ENCODE measurements around the gene NOTUM.
"Not testable (repeated sequence)": the region's sequence is repeated elsewhere in the genome, so short reads cannot be mapped to it uniquely, and the experiment has no call there.

NOTUM gene

DNA sequence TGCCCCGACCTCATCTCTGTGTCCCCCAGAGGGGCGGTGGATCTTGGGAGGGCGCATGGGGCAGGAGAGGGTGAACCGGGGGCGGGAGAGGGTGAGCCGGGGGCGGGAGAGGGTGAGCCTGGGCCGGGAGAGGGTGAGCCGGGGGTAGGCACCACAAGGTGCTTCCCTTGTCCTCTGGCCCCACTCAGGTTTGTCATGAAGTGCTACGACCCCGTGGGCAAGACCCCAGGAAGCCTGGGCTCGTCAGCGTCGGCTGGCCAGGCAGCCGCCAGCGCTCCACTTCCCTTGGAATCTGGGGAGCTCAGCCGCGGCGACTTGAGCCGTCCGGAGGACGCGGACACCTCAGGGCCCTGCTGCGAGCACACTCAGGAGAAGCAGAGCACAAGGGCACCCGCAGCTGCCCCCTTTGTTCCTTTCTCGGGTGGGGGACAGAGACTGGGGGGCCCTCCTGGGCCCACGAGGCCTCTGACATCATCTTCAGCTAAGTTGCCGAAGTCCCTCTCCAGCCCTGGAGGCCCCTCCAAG lies 35.3 kb upstream of the NOTUM start:
- no peak for DNase-seq (ENCODE audit: low read depth)

DNA sequence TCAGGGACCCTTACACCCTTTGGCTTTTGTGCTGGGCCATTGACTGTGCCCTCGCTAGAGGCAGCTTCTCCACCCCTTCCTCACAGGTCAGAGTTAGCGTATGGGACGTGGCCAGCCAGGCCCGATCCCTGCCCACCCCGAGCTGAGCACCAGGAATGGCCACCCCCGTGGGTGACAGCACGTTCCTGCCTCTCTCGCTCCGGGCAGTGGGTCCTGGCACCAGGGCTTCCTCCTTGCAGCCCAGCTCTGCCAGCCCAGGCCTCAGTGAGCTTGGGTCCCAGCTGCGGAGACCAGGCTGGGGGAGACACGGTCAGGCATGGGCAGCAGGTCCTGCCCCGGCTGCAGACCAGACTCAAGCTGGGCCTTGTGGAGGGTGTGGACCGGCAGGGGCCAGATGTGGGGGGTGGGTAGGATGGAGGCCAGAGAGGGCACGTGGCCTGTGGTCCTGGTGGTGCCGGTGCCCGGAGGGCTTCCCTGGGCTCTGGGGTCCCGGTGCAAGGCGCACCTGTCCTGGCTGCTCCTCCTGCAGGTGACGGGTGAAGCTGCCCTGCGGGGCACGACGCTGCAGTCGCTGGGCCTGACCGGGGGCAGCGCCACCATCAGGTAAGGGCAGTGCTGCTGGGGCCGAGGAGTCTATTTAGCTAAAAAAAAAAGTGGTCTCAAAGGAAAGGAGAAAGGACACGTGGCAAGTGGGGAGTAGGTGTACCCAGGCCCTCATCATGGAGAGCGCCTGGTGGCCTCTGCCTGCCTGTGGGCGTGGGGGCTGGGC lies 34.7 kb upstream of the NOTUM start:
- no peak for DNase-seq (ENCODE audit: low read depth)

DNA sequence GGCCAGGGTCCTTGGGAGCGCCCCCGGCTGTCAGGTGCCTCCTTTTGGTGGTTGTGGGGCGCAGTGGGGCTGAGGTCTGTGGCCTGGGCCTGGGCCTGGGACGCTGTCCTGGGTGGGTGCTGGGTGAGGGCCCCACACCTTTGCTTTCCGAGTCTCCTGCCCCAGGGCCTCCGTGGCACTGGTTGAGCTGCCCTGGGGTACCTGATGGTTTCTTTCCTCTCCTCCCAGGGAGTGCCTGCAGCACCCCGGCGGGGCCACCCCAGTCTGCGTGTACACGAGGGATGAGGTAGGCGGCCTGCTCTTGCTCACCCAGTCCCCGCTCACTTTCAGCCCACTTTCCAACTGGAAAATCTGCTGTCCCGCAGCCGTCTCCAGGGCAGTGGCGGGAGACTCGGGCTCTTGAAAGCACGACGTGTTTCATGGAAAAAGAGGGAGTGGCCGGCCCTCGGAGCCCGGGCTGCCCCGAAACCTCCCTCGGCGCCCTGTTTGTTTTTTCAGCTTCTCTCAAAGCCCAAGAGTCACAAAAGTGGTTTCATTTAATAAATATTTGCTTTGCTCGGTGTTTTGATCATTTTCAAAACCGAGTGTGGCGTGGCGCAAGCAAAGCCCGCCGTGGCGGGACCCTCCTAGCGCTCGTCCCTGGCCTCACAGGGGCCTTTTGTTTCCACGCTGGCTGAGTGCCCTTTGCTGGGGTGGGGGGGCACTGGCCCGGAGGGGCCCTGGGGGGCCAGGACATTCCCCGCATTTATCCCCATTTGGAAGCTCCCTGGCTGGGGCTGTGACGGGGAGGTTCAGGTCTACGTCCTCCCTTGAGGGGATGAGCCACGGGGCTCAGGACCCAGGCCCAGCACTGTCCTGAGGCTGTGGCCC lies 33.8 kb upstream of the NOTUM start:
- DNase-seq (ENCODE audit: low read depth): no peak

DNA sequence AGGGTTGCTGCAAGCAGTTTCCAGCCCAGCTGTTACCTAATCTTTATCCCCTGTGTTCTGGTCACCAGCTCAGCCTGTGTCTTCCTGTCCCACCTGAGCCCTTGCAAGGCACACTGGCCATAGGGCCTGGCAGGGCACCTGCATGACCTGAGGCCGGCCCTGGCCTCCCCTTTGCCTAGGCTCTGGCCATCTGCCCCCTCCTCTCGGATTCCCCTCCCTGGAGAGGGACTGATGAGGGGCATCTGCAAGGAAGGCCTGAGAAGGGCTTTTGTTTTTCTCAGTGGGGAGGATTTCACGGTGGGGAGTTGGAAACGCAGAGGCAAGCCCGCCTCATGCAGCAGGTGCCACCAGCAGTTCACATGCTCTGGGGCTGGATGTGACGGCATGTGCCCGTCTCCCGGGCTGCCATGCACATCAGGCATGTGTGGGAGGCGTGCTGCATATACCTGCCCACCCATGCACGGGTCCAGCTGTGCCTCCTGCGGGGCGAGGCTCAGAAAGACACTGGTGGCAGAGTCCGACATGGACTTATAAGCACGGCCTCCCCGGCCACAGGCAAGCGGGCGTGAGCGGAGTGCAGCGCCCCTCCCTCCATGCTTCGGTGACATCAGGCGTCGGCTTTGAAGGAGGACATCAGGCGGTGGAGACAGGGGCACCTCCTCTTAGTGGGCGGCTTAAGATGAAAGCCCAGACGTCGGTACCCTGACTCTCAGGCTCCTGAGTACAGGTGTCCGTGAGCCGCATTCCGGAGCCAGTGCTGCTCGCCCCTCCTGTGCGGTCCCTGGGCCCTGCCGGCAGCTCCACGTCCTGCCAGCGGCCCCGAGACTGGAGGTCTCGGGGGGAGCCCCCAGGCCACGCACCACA lies 33.0 kb upstream of the NOTUM start:
- no peak for DNase-seq (ENCODE audit: low read depth)

DNA sequence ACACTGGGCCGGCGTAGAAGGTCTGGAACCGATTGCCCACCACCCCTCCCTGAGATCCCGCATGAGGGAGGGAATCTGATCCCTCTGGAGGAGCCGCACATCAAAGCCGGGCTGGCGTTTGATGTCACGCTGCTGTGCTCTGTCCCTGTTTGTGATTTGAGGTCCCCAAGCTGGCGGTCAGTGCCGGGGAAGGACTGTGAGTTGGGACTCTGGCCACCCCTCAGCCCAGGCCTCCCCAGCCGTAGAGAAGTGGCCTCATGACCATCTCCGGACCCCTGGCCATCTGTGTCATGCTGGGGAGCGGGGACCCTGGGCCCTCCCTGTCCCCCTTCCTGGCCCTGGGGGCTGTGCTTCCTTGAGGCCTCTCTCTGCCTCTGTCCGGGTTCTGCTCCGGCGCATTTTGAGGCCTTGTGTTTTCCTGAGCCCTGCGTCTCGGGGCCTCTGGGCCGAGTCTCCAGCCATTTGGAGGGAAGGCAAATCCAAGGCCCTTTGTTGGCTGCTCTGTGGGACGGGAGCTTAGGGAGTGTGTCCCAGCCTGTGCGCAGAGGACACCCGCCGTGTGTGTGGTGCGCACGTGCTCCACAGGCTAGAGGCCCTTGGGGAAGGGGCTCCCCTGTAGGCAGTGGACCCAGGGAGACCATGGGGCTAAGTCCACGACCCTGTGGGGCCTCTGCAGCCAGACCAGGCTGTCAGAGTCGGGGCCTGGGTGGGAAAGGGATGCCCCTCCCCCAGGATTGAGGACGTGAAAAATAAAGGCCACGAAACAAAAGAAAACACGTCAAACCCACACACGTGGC lies 31.5 kb upstream of the NOTUM start:
- DNase-seq (ENCODE audit: low read depth): no peak

DNA sequence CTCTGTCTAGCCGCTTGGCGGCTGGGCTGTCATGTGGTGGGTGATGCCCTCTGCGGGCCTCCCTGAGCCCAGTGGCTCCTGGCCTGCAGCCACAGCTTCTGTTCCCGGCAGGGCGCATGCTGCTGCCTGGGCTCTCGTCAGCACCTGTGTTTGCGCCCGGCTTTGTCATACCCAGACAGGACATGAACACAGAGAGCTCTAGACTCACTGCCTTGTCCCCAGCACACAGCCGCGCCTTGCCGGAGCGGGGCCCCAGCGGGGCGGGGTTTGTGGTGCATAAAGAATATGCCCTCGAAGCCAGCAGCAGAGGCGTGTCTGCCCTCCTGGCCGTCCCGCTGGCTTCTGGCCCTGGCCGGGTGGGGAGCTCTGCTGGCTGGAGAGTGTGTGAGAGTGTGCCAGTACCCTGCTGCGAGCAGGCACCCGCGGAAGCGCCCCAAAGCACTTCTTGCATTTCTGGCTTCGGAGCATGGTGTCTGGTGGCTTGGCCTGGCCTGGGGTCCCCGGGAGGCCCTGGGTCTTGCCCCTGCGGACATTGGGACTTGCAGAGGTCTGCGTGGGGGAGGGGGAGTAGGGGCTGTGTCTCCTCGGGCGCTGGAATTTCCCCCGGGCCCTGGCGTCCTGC lies 30.8 kb upstream of the NOTUM start:
- DNase-seq (ENCODE audit: low read depth): no peak

DNA sequence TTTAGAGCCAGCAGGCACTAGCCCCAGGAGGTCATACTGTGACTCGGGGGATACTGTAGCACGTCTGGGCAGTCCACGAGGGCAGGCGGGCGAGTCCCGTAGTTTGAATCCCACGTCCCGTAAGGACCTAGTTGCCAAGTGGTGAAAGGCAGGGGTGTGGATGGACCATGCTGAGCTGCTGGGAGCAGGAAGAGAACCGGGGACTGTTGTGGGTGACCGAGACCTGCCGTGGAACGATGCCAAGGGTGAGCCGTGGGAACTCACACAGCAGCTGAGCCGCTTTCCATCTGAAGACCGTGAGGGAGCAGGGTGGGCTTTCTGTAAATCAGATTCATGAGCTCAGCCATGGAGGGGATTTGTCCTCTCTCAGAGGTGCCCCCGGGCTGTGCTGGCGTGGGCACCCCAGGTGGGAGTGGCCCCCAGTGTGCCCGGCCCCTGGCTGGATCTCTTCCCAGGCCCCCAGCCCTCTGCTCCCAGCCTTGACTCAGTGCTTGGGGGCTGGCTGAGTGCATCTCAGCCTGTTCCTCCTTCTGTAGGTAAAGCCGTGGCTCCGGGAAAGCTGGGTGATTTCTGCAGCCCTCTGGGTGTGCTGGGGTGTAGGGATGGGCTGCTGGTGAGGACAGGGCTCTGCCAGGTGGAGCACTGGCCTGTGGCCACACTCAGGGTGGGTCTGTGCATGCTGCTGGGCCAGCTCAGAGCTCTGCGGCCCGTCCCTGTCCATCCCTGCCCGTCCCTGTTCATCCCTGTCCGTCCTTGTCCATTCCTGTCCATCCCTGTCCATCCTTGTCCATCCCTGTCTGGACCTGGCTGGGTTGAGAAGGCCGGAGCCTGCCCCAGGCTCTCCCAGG lies 30.1 kb upstream of the NOTUM start:
- DNase-seq (ENCODE audit: low read depth): no peak

DNA sequence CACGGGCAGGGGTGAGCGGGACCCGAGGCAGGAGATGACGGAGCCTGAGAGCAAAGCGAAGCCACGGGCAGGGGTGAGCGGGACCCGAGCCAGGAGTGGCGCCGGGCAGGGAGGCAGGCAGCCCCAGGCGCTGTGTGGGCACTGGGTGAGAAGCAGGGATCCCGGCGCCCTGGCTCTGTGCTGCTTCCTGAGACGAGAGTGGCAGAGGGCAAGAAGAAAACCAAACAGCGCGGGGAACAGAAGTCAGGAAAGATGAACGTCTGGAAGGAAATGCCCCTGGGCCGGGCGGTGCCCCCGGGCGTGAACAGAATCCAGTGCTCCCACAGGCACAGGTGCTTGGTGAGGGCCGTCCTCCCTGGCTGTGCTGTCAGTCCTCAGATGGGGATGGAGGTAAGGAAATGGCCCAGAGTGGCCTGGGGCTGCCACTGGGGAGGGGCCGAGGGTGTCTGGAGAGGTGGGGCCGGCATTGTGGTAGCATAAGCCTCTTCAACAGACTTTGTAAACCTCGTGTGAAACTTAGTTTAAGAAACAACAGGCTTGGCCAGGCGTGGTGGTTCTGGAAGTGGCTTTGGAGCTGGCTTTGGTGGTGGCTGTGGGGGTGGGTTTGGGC lies 26.3 kb upstream of the NOTUM start:
- DNase-seq (ENCODE audit: low read depth): no peak

DNA sequence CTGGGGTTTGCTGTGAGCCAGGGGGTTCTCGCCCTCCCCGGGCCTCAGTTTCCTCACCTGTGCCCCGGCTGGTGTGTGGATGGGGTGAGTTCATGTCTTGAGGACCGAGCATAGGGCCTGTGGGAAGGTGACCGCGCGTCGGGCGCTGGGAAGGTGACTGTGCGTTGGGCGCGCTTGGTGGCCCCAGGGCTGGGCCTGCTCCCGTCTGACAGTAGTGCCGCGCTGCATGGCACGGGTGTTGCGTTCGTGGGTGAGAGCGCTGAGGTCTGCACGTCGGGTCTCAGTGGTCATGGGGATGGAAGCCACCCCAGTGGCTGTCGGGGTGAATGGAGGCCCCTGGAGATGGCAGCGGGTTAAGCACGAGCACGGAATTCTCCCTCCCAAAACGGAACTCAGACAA lies 25.6 kb upstream of the NOTUM start:
- DNase-seq (ENCODE audit: low read depth): no peak

DNA sequence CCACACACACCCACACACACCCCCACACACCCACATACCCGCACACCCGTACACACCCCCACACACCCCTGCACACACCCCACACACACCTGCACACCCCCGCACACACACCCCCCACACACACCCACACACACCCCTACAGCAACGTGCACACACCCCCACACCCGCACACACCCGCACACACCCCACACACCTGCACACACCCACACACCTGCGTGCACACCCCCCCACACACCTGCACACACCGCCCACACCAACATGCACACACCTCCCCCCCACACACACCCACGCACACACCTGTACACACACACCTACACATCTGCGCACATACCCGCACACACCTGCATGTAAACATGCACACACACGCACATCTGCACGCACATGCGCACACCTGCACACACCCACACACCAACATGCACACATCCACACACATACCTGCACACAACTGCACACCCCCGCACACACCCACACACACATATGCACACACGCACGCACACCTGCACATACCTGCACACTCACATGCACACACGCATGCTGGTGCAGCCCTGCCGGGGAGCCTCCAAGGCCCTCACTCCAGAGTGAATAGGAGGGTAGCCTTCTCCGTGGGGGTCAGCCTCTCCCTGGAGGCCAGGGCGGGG lies 23.9 kb upstream of the NOTUM start:
- no peak for DNase-seq (ENCODE audit: low read depth)

DNA sequence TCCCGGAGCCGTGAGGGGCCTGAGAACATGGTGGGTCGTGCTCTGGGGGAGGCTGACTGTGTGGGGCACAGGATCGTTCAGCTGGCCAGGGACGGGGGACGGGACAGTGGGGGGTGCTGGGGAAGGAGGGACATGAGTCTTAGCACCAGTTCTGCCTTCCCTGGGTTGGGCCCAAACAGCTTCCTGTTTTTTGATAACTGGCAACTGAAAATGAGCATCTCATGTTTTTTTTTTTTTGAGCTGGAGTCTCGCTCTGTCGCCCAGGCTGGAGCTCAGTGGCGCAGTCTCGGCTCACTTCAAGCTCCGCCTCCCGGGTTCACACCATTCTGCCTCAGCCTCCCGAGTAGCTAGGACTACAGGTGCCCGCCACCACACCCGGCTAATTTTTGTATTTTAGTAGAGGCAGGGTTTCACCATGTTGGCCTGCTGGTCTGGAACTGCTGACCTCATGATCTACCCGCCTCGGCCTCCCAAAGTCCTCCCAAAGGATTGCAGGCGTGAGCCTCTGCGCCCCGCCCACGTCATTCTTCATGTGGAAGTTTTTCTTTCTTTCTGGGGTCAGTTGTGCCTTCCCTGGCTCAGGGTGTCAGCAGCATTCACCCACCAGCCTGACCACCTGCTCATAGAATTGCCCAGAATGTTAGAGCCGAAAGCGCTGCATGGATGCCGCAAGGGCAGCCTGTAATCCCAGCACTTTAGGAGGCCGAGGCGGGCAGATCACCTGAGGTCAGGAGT lies 22.8 kb upstream of the NOTUM start:
- DNase-seq (ENCODE audit: low read depth): no peak

DNA sequence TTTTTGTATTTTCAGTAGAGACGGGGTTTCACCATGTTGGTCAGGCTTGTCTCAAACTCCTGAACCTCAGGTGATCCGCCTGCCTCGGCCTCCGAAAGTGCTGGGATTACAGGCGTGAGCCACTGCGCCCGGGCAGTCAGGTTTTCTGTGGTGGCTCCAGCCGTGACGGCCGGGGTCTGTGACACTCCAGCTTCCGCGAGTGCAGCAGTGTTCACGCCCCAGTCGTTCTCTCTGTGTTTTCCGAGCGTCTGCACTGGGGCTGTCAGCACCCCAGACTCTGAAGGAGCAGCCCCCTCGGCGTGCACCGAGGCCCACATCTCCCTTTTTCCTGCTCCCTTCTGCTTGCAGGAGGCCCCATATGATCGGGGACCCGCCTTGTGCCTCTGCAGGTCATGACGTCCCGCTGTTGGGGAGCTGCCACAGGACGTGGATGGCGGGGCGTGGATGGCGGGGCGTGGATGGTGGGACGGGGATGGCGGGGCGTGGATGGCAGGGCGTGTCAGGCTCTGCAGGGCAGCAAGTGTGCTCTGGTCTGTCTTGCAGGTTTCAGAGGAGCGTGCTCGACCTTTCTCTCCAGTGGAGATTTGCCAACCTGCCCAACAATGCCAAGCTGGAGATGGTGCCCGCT lies 22.1 kb upstream of the NOTUM start:
- no peak for DNase-seq (ENCODE audit: low read depth)

DNA sequence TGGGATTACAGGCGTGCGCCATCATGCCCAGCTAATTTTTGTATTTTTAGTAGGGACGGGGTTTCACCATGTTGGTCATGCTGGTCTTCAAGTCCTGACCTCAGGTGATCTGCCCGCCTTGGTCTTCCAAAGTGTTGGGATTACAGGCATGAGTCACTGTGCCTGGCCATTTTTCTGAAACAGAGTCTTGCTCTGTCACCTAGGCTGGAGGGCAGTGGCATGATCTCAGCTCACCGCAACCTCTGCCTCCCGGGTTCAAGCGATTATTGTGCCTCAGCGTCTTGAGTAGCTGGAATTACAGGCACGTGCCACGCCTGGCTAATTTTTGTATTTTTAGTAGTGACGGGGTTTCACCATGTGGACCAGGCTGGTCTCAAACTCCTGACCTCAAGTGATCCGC lies 20.5 kb upstream of the NOTUM start:
- DNase-seq (ENCODE audit: low read depth): not testable (repeated sequence)

DNA sequence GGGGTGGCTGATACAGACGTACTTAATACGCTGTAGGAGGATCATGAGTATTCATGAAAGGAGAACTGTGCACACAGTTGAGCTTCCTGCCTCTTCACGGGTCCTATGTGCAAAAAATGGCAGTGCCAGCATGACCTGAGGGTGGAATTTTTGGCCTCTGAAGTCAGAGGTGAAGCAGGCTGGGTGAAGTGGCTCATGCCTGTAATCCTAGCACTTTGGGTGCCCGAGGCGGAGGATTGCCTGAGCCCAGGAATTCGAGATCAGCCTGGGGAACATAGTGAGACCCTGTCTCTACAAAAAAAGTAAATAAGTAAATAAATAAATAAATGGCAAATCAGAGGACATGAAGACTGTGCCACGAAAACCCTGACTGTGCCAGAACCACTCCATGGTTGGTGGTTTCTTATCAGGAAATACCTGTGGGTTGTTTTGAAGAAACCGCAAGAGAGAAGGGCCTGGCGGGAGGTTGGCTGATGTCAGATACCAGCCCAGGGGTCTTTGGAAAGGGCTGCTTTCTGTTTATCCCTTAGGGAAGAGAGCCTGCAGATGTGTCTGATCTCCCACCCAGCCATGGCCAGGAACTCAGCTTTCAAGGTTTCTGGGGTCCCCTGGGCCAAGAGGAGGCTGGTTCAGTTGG lies 19.8 kb upstream of the NOTUM start:
- no peak for DNase-seq (ENCODE audit: low read depth)

DNA sequence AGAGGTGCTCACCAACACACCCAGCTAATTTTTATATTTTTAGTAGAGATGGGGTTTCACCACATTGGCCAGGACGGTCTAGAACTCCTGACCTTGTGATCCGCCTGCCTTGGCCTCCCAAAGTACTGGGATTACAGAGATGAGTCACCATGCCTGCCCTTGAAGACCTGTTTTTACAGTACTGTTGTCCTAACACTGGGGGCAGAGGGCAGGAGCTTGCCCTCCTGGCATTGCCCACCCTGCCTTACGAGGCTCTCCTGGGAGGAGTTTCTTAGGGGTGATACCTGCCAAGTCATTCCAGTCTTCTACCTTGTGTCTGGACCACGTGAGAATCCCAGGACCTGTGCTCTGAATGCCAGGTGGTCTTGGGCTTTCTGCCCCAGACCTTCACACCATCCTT lies 19.1 kb upstream of the NOTUM start:
- no peak for DNase-seq (ENCODE audit: low read depth)

DNA sequence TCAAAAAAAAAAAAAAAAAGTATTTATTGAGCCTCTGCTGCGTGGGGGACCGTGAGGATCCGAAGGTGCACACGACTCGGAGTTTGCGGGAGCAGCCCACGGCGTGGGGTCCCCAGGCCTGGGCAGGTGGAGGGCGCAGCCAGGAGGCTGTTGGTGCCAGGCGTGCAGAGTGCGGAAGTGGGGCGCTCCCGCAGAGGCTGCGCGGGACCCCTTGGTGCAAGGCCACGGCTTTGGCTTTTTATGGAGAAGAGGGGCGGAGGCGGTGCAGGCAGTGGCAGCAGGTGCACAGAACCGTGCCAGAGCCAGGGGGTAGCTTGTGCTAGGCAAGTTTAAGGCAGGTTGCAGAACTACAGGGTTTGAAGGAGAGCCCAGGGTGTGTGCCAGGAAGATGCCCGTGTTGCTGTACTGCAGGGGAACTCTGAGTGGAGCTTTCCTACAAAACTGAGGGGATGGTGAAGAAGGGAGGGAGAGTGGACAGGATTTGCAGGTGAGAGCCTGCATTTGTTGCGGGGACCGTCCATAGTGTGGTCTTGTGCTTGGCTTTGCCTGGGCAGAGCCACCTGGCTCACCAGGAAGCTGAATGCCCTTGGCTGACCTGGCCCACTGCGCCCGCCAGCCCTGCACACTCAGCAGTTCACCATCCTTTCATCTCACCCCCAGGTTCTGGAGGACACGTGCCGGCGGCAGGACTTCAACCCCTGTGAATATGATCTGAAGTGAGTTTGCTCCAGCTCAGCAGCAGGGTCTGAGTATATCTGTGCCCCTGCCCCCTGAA lies 17.7 kb upstream of the NOTUM start:
- no peak for DNase-seq (ENCODE audit: low read depth)
